ENCODE measurements around the gene RPL15. TPM values are rescaled to one million over a fixed set of nuclear protein-coding genes. Genes with fewer than 3 reads are reported as not detected.

RPL15 gene
- total RNA-seq, 2 experiments from 2014 or later: 2,355 to 2,390 TPM

DNA sequence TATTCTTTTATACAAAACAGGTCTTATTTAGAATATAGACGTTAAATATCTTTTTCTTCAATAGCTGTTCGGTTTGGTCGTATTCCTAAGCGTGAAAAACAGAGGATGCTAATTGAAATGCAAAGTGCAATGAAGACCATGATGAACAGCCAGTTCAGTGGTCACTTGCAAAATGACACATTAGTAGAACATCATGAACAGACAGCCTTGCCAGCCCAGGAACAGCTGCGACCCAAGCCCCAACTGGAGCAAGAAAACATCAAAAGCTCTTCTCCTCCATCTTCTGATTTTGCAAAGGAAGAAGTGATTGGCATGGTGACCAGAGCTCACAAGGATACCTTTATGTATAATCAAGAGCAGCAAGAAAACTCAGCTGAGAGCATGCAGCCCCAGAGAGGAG lies 45.0 kb downstream of the RPL15 start:
- TF ChIP-seq EZH2phosphoT487 (IDR thresholded peaks at IDR 0.05; ENCODE audit: borderline replicate concordance, low read depth, low read length): no peak
- TF ChIP-seq, protein P1, sequence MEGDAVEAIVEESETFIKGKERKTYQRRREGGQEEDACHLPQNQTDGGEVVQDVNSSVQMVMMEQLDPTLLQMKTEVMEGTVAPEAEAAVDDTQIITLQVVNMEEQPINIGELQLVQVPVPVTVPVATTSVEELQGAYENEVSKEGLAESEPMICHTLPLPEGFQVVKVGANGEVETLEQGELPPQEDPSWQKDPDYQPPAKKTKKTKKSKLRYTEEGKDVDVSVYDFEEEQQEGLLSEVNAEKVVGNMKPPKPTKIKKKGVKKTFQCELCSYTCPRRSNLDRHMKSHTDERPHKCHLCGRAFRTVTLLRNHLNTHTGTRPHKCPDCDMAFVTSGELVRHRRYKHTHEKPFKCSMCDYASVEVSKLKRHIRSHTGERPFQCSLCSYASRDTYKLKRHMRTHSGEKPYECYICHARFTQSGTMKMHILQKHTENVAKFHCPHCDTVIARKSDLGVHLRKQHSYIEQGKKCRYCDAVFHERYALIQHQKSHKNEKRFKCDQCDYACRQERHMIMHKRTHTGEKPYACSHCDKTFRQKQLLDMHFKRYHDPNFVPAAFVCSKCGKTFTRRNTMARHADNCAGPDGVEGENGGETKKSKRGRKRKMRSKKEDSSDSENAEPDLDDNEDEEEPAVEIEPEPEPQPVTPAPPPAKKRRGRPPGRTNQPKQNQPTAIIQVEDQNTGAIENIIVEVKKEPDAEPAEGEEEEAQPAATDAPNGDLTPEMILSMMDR (conservative IDR thresholded peaks at IDR 0.05; ENCODE audit: low read length): no peak
- H3K9me2 ChIP-seq (ENCODE audit: insufficient read depth, low read length): no peaks in the 10 kb centered on the region
- H3K27ac ChIP-seq (ENCODE audit: low read depth, low read length, poor library complexity, severe bottlenecking): no peak overlapping the region
- H3K4me1 ChIP-seq (ENCODE audit: insufficient read depth, low read length, poor library complexity, severe bottlenecking): no peaks in the 10 kb centered on the region
- ChIA-PET POLR2A (interaction anchor here (0.7 to 1.1 kb wide), 4 partner anchors 11 to 1001 kb away, joined by 3 to 10 read pairs (median 4); partner anchors contain the start of genes NKIRAS1 and RPL15), CTCF (ENCODE audit: unreplicated experiment) (no interaction called here)
- peaks cover 16% of the 10 kb centered on the region for H3K36me3 ChIP-seq (ENCODE audit: insufficient read depth, low read length)
- H3K4me3 ChIP-seq (ENCODE audit: low read depth, low read length, poor library complexity, severe bottlenecking): no peak overlapping the region
- H4K20me1 ChIP-seq (ENCODE audit: insufficient read depth, low read length): no peaks in the 10 kb centered on the region
- no peak for DNase-seq (ENCODE audit: low spot score)
- H2AFZ ChIP-seq (ENCODE audit: low read length): no peak overlapping the region
- no TSS peak for BruUV-seq (replicated peaks)
- intact Hi-C loops (cut with micrococcal nuclease; ENCODE audit: unreplicated experiment): no loop called here
- no peaks in the 10 kb centered on the region for H3K9me3 ChIP-seq (ENCODE audit: low read length)
- no peak overlapping the region for H3K4me2 ChIP-seq (ENCODE audit: low read length)
- H3K79me2 ChIP-seq (ENCODE audit: insufficient read depth, low read depth, low read length): no peaks in the 10 kb centered on the region

DNA sequence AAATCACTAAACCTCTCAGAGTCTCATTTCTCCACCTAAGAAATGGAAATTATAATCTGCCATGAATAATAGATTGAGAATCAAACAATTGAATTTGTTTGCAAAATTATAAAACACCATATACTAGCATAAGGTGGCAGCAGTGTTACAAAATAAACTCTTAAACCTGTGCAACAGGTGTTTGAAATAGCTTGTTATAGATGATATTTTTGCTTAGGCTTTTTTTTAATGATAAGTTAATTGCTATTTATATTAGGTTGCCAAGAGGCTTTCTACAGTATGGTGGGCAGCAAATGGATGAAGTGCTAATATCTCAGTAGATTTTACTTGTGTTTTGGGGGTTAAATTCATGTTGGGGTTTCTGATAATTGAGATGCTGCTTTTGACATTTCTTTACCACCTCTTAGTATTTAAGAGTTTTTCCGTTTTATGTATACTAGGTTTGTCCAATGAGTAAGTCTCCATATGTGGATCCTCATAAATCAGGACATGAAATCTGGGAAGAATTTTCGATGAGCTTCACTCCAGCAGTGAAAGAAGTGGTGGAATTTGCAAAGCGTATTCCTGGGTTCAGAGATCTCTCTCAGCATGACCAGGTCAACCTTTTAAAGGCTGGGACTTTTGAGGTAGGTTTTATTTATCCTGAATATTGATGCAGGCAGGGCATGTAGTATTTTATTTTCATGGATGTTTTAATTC lies 47.8 kb downstream of the RPL15 start:
- H3K79me2 ChIP-seq (ENCODE audit: insufficient read depth, low read depth, low read length): no peaks in the 10 kb centered on the region
- no peaks in the 10 kb centered on the region for H3K4me1 ChIP-seq (ENCODE audit: insufficient read depth, low read length, poor library complexity, severe bottlenecking)
- POLR2A ChIA-PET: interaction anchor here (0.6 to 1.7 kb wide), 8 partner anchors 9 to 817 kb away, joined by 3 to 7 read pairs (median 5); no protein-coding TSS in a partner anchor
- no peak overlapping the region for H3K4me2 ChIP-seq (ENCODE audit: low read length)
- H3K36me3 ChIP-seq (ENCODE audit: insufficient read depth, low read length): peaks cover 26% of the 10 kb centered on the region
- H3K27ac ChIP-seq (ENCODE audit: low read depth, low read length, poor library complexity, severe bottlenecking): no peak overlapping the region
- H3K9me3 ChIP-seq (ENCODE audit: low read length): no peaks in the 10 kb centered on the region
- CTCF ChIA-PET (ENCODE audit: unreplicated experiment): no interaction called here
- no peak for DNase-seq (ENCODE audit: low spot score)
- intact Hi-C loops (cut with micrococcal nuclease; ENCODE audit: unreplicated experiment): no loop called here
- no peak overlapping the region for H3K4me3 ChIP-seq (ENCODE audit: low read depth, low read length, poor library complexity, severe bottlenecking)
- no TSS peak for BruUV-seq (replicated peaks)
- no peak overlapping the region for H2AFZ ChIP-seq (ENCODE audit: low read length)
- no peaks in the 10 kb centered on the region for H4K20me1 ChIP-seq (ENCODE audit: insufficient read depth, low read length)
- no peaks in the 10 kb centered on the region for H3K9me2 ChIP-seq (ENCODE audit: insufficient read depth, low read length)
- TF ChIP-seq, protein P1 (conservative IDR thresholded peaks at IDR 0.05; ENCODE audit: low read length): no peak
- TF ChIP-seq EZH2phosphoT487 (IDR thresholded peaks at IDR 0.05; ENCODE audit: borderline replicate concordance, low read depth, low read length): no peak

DNA sequence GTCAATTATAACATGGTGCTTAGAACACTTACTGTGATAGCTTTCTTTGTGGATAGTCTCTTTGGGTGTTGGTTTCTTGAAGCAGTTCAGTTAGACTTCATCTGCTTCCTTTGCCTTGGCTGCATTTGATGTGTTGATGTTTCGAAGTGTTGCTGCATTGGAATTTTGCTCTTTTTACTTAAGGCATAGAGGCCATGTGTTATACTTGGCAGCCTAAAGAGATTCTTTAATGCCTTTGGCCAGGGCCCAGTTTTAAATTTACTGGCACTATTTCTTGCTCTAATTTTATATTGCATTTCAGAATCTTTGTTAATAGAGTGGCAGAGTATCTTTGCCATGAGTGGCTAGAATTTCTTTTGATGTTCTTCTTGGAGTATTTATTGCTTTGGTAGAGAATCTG lies 49.4 kb downstream of the RPL15 start:
- no peaks in the 10 kb centered on the region for H3K4me1 ChIP-seq (ENCODE audit: insufficient read depth, low read length, poor library complexity, severe bottlenecking)
- H3K9me3 ChIP-seq (ENCODE audit: low read length): no peaks in the 10 kb centered on the region
- TF ChIP-seq EZH2phosphoT487 (IDR thresholded peaks at IDR 0.05; ENCODE audit: borderline replicate concordance, low read depth, low read length): no peak
- TF ChIP-seq, protein P1 (conservative IDR thresholded peaks at IDR 0.05; ENCODE audit: low read length): no peak
- no peaks in the 10 kb centered on the region for H4K20me1 ChIP-seq (ENCODE audit: insufficient read depth, low read length)
- no peaks in the 10 kb centered on the region for H3K79me2 ChIP-seq (ENCODE audit: insufficient read depth, low read depth, low read length)
- POLR2A ChIA-PET: interaction anchor here (0.6 kb wide), 1 partner anchor 90 kb away, joined by 3 read pairs; no protein-coding TSS in a partner anchor
- no peak overlapping the region for H3K4me3 ChIP-seq (ENCODE audit: low read depth, low read length, poor library complexity, severe bottlenecking)
- peaks cover 26% of the 10 kb centered on the region for H3K36me3 ChIP-seq (ENCODE audit: insufficient read depth, low read length)
- CTCF ChIA-PET (ENCODE audit: unreplicated experiment): no interaction called here
- BruUV-seq (replicated peaks): no TSS peak
- no peak overlapping the region for H3K4me2 ChIP-seq (ENCODE audit: low read length)
- no peak for DNase-seq (ENCODE audit: low spot score)
- intact Hi-C loops (cut with micrococcal nuclease; ENCODE audit: unreplicated experiment): no loop called here
- H2AFZ ChIP-seq (ENCODE audit: low read length): no peak overlapping the region
- H3K27ac ChIP-seq (ENCODE audit: low read depth, low read length, poor library complexity, severe bottlenecking): no peak overlapping the region
- H3K9me2 ChIP-seq (ENCODE audit: insufficient read depth, low read length): no peaks in the 10 kb centered on the region

All from OCI-LY7 (cell line).